GM12864 (cell line): Measurements from ENCODE around the gene CLCN5.

Experiments
- DNase-seq: peaks from one replicate; pipeline ENCODE4 v3.0.0-alpha.2; 2011; ENCODE audit warnings: low read depth
- H3K4me3 ChIP-seq: 2 replicates; pipeline ENCODE4 v1.5.1; 2011; ENCODE audit warnings: mild to moderate bottlenecking, low read depth, low read length, control low read depth
- CTCF ChIP-seq: IDR thresholded peaks from 2 replicates; pipeline ENCODE4 v1.5.1; 2011; ENCODE audit warnings: low read depth, mild to moderate bottlenecking, moderate library complexity, low read length, control low read depth, inconsistent platforms; ENCODE audit errors: missing control alignments

CLCN5 gene

DNA sequence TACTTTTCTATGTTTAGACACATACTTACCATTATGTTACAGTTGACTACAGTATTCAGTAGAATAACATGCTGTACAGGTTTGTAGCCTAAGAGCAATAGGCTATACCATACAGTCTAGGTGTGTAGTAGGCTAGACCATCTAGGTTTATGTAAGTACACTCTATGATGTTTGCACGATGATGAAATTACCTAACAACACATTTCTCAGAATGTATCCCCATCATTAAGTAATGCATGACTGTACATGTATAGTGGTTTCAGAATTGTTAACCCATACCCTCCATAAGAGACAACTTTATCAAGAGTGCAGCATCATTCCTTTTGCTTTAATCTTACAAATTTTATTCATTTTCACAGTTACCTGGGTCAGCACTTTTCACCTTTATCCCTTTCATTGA is 126.8 kb downstream of the CLCN5 start:
- DNase-seq, result no peak
- H3K4me3 ChIP-seq, result no peak overlapping the region
- no peak for TF ChIP-seq CTCF

- no peak for TF ChIP-seq CTCF
- no peak overlapping the region for H3K4me3 ChIP-seq
- no peak for DNase-seq
Observed at GRCh38 chrX:50054147-50054546, 131.8 kb downstream of the CLCN5 start.

DNA sequence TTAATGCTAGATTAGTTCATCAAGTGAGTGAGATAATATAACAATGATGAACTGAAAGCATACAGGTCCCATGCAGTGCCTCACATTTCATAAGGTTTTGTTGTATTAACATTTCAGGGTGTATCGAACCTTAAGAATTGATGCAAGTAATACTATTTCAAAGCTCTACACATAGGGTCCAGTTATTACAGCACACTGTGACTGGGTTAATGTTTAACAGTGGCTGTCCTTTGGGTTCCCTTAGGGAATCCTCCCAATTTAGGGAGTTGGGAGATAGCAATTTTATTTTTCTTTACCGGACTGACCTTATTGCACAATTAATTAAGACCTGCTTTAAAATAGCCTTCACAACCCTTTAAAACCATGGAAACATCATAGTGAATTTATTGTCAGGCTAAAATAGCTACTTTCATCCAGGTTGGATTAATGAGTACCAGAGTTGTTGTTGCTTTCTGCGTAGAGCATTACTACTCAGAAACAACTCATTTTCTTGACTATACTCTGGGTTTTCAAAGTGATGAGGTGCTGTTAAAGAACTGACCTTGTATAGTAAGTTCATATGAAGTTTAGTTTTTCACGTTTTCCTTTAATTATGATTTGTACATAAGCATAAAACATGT is 144.0 kb downstream of the CLCN5 start:
- no peak for TF ChIP-seq CTCF
- H3K4me3 ChIP-seq, result no peak overlapping the region
- no peak for DNase-seq

DNA sequence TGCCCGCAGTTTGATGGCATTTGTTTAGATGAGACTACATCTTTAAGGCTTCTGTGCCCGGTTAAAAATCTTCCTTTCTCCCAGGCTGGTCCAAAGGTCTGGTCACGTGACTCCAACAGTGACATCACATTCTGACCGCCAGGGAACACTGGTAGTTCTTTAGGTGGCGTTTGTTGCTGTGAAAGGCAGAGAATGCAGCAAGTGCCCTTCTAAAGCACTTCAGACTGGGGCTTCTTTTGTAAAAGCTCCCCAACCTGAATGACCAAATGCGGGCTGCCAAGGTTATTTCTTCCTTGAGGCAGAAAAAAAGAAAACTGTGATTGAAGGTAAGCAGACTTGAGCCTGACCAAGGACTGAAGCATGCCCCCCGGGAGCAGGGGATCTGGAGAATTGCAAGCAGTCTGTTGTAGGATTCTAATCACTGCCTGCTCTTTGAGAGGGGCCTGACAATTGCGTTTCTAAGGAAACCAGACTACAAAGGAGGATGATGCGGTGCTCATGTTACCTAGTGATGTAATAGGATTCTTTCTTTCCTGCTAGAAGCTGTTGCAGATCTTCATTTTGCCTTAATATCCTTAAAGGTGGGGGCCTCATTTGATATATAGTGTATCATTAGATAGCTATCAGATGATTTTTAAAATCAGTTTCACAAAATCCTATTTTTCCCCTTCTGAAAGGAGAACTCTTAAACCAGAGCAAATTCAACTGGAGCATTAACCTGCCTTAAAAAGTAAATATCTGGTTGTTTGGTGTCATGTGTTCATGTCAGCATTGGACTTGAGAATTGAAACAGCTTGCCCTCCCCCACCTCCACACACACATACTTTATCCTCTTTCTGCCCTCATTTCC is 145.3 kb downstream of the CLCN5 start:
- no peak overlapping the region for H3K4me3 ChIP-seq
- no peak for TF ChIP-seq CTCF
- no peak for DNase-seq

GRCh38 chrX:50068285-50068563 is 145.8 kb downstream of the CLCN5 start:
- TF ChIP-seq CTCF, result no peak
- DNase-seq, result no peak
- no peak overlapping the region for H3K4me3 ChIP-seq

DNA sequence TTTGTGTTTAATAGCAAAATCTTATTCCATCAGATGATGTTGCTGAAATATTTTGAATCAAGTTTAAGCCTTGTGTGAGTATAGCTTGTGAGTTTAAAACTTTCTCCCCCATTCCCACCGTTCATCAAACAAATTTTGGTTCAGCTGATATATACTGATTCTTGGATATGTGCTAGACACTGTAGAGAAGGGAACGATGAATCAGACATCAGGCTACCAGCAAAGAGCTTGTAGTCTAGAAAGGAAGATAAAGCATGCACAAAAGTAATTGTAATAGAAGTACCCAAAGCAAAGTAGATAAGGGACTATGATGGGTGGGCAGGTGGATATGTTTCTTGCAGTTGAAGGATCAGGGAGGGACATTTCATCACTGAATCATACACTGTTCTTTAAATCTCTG is 146.5 kb downstream of the CLCN5 start:
- H3K4me3 ChIP-seq, result no peak overlapping the region
- TF ChIP-seq CTCF, result no peak
- DNase-seq, result no peak

- no peak for TF ChIP-seq CTCF
- H3K4me3 ChIP-seq, result no peak overlapping the region
- no peak for DNase-seq
Observed at GRCh38 chrX:50071494-50071893, 149.1 kb downstream of the CLCN5 start.
